ENCODE data around the gene HHIPL1.

Gene HHIPL1

GRCh38 chr14:99615497-99616157, 29.3 kb upstream of the HHIPL1 start:
- TF ChIP-seq, protein P1, sequence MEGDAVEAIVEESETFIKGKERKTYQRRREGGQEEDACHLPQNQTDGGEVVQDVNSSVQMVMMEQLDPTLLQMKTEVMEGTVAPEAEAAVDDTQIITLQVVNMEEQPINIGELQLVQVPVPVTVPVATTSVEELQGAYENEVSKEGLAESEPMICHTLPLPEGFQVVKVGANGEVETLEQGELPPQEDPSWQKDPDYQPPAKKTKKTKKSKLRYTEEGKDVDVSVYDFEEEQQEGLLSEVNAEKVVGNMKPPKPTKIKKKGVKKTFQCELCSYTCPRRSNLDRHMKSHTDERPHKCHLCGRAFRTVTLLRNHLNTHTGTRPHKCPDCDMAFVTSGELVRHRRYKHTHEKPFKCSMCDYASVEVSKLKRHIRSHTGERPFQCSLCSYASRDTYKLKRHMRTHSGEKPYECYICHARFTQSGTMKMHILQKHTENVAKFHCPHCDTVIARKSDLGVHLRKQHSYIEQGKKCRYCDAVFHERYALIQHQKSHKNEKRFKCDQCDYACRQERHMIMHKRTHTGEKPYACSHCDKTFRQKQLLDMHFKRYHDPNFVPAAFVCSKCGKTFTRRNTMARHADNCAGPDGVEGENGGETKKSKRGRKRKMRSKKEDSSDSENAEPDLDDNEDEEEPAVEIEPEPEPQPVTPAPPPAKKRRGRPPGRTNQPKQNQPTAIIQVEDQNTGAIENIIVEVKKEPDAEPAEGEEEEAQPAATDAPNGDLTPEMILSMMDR (conservative IDR thresholded peaks at IDR 0.05; ENCODE audit: low read length), result no peak
- TF ChIP-seq EZH2phosphoT487 (IDR thresholded peaks at IDR 0.05; ENCODE audit: borderline replicate concordance), result no peak
- Histone ChIP-seq H3K4me1 (ENCODE audit: insufficient read depth, low read length, poor library complexity, severe bottlenecking) (no peaks in the 10 kb centered on the region), H3K4me3 (ENCODE audit: low read length, poor library complexity, severe bottlenecking) (no peak overlapping the region), H3K9ac (ENCODE audit: low read depth, low read length, poor library complexity, severe bottlenecking) (no peak overlapping the region), H3K79me2 (ENCODE audit: insufficient read depth, low read length) (no peaks in the 10 kb centered on the region), H3K27me3 (ENCODE audit: insufficient read depth, low read length, poor library complexity, severe bottlenecking) (no peaks in the 10 kb centered on the region), H3K4me2 (ENCODE audit: low read depth, low read length, poor library complexity, severe bottlenecking) (no peak overlapping the region), H4K20me1 (ENCODE audit: insufficient read depth, low read length, poor library complexity, severe bottlenecking) (no peaks in the 10 kb centered on the region), H3K36me3 (ENCODE audit: insufficient read depth, low read length) (no peaks in the 10 kb centered on the region), H2AFZ (ENCODE audit: low read length) (no peak overlapping the region), H3K9me2 (replicated peaks; ENCODE audit: low read depth, low read length) (no peaks in the 10 kb centered on the region), H3K9me3 (ENCODE audit: insufficient read depth, low read depth, low read length) (no peaks in the 10 kb centered on the region), H3F3A (ENCODE audit: low read depth) (no peaks in the 10 kb centered on the region)

GRCh38 chr14:99616832-99617800, 27.8 kb upstream of the HHIPL1 start:
- Histone ChIP-seq H3K4me1 (ENCODE audit: insufficient read depth, low read length, poor library complexity, severe bottlenecking) (no peaks in the 10 kb centered on the region), H3K9me2 (replicated peaks; ENCODE audit: low read depth, low read length) (no peaks in the 10 kb centered on the region), H3K36me3 (ENCODE audit: insufficient read depth, low read length) (no peaks in the 10 kb centered on the region), H3K4me3 (ENCODE audit: low read length, poor library complexity, severe bottlenecking) (no peak overlapping the region), H3K9me3 (ENCODE audit: insufficient read depth, low read depth, low read length) (no peaks in the 10 kb centered on the region), H3K27me3 (ENCODE audit: insufficient read depth, low read length, poor library complexity, severe bottlenecking) (no peaks in the 10 kb centered on the region), H3K79me2 (ENCODE audit: insufficient read depth, low read length) (no peaks in the 10 kb centered on the region), H2AFZ (ENCODE audit: low read length) (no peak overlapping the region), H3F3A (ENCODE audit: low read depth) (no peaks in the 10 kb centered on the region), H3K9ac (ENCODE audit: low read depth, low read length, poor library complexity, severe bottlenecking) (no peak overlapping the region), H4K20me1 (ENCODE audit: insufficient read depth, low read length, poor library complexity, severe bottlenecking) (no peaks in the 10 kb centered on the region), H3K4me2 (ENCODE audit: low read depth, low read length, poor library complexity, severe bottlenecking) (no peak overlapping the region)
- no peak for TF ChIP-seq EZH2phosphoT487 (IDR thresholded peaks at IDR 0.05; ENCODE audit: borderline replicate concordance)
- TF ChIP-seq, protein P1 (conservative IDR thresholded peaks at IDR 0.05; ENCODE audit: low read length), result no peak

DNA sequence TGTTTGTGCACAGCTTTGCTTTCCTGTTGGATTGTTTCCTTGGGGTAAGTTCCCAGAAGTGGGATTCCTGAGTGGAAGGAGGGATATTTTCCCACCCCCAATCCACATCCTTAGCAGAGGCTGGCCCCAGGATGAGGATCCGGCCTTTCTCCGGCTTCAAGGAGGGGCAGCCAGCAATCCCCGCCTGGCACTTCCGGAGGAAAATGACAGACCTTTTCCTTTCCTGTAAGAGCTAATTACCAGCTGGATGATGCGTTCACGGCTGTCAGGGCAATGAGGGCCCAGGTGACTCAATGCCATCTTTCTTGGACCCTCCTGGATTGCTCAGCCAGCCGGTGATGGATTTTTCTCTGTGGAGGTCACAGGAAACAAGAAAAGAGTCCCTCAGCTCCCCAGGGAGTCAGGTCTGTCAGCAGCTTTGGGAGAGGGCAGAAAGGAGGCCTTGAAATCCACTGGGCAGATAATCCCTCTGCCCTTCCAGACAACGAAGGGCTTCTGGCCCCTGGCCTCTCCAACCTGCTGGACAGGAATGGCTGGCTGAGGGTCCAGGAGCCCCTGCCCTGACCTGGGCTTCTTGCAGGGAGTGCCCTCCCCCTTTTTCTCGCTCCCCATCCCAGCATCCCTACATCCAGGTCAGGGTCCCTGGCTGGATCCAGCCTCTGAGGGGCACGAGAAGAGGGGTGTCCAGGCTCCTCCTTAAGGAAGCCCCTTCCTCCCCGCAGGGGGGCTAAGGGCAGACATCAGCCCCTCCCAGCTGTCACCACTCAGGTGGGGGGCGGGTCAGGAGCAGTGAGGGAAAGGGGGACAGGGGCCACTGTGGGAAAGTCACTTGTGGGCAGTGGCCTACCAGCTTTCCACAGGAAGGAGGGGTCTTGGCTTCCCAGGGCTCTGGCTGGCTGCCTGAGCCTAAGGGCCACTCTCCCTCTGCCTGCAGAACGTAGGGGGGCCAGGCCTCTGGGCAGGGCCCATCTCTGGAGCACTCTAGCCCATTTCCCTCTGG, 24.8 kb upstream of the HHIPL1 start:
- TF ChIP-seq EZH2phosphoT487 (IDR thresholded peaks at IDR 0.05; ENCODE audit: borderline replicate concordance), result no peak
- TF ChIP-seq, protein P1 (conservative IDR thresholded peaks at IDR 0.05; ENCODE audit: low read length), result no peak
- H4K20me1 ChIP-seq (ENCODE audit: insufficient read depth, low read length, poor library complexity, severe bottlenecking), result no peaks in the 10 kb centered on the region
- no peaks in the 10 kb centered on the region for H3F3A ChIP-seq (ENCODE audit: low read depth)
- no peak overlapping the region for H3K9ac ChIP-seq (ENCODE audit: low read depth, low read length, poor library complexity, severe bottlenecking)
- H3K9me2 ChIP-seq (replicated peaks; ENCODE audit: low read depth, low read length), result no peaks in the 10 kb centered on the region
- no peaks in the 10 kb centered on the region for H3K4me1 ChIP-seq (ENCODE audit: insufficient read depth, low read length, poor library complexity, severe bottlenecking)
- no peaks in the 10 kb centered on the region for H3K36me3 ChIP-seq (ENCODE audit: insufficient read depth, low read length)
- no peak overlapping the region for H2AFZ ChIP-seq (ENCODE audit: low read length)
- no peaks in the 10 kb centered on the region for H3K27me3 ChIP-seq (ENCODE audit: insufficient read depth, low read length, poor library complexity, severe bottlenecking)
- H3K79me2 ChIP-seq (ENCODE audit: insufficient read depth, low read length), result no peaks in the 10 kb centered on the region
- H3K9me3 ChIP-seq (ENCODE audit: insufficient read depth, low read depth, low read length), result no peaks in the 10 kb centered on the region
- H3K4me2 ChIP-seq (ENCODE audit: low read depth, low read length, poor library complexity, severe bottlenecking), result no peak overlapping the region
- no peak overlapping the region for H3K4me3 ChIP-seq (ENCODE audit: low read length, poor library complexity, severe bottlenecking)

All from Loucy (cell line).